Epidermal melanocyte (primary cell): Measurements from ENCODE around the gene ELL2.
"Not testable (repeated sequence)": the region's sequence is repeated elsewhere in the genome, so short reads cannot be mapped to it uniquely, and the experiment has no call there.

Experiments used
- DNase-seq: peaks from one replicate; pipeline ENCODE4 v3.0.0; 2011; ENCODE audit warnings: low spot score; ENCODE audit not compliant: insufficient read length

The ELL2 gene

DNA sequence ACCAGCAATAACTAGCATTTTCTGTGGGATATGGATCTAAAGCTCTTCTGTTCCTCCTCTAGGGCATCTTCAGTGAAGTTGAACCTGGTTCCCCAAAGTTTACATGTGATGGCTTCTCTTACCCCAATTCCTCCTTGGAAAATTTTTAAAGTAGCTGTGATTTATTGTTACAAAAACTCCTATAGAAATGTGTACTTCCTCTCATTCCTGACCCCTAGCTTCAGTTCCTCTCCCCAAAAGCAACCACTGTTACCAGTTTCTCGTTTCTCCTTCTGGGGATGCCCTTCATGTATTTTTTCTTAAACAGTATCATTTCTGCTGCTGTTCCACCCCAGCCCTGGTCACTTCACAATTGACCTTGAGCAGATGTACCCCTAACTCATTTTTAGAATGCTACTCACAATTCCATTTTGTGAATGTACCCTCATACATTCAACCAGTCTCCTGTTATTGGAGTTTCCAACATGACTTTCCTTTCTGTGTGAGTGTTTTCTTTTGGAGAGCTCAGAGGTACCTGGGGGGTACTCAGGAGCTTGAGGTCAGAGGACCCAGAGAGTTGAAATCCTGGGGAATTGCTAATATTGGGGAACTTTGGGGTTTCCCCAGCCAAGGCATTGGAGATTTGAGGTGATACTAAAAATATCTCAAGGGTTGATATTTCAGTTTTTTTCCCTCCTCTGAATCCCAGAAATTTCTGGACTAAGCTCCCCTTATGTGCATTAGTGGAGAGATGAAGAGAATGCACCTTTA lies 120.5 kb downstream of the ELL2 start:
- no peak for DNase-seq

DNA sequence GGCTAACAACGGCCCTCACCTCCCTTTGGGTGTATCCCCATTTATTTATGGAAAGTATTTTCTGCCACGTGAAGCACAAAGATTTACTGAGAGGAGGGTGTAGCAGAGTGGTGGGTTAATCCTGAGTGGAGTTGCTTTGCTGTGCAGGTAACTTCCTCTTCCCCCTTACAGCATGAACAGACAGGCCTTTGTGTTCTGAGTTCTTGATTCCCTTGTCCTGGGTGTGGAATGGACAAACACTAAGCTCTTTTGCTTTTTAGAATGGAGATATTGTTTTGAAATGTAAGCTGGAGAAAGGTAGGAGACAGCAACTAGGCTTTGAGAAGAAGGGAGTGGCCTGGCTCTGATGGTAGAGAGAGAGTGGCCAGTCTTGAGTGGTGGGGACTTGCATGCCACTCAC lies 122.0 kb downstream of the ELL2 start:
- no peak for DNase-seq

DNA sequence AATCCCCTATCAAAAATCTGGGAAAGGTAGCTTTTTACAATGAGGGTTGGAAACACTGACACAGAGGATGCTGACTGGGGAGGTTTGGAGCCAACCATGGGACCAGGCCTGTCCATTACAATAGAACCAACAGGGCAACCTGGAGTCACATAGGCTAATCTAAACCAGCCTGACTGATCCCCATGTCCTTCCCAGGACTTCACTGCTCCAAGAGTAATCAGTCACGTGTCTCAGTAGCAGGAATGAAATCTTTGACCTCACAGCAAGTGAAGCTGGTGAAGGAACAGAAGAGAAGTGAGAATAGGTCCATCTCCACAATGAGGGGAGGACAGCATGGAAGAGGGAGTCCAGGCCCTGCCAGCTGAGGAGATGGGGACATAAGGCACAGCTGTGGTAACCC lies 123.1 kb downstream of the ELL2 start:
- no peak for DNase-seq

- no peak for DNase-seq
Measured at GRCh38 chr5:95838001-95838520, 123.6 kb downstream of the ELL2 start.

GRCh38 chr5:95837492-95837891 lies 124.2 kb downstream of the ELL2 start:
- DNase-seq, result no peak

- DNase-seq, result not testable (repeated sequence)
Measured at GRCh38 chr5:95836971-95837370, 124.7 kb downstream of the ELL2 start.

GRCh38 chr5:95836544-95836943 lies 125.1 kb downstream of the ELL2 start:
- no peak for DNase-seq

GRCh38 chr5:95835682-95836385 lies 125.8 kb downstream of the ELL2 start:
- no peak for DNase-seq
